GM20000 (cell line): ENCODE measurements around the gene FAM171A1.

ENCODE experiments used
- DNase-seq: peaks from one replicate; pipeline ENCODE4 v3.0.0; 2012; ENCODE audit warnings: low spot score
- TF ChIP-seq, protein P1 (sequence below): IDR thresholded peaks from 2 replicates; pipeline ENCODE4 v1.5.1; 2012; ENCODE audit warnings: mild to moderate bottlenecking, control low read depth; ENCODE audit errors: extremely low read depth, missing control alignments

Gene FAM171A1

DNA sequence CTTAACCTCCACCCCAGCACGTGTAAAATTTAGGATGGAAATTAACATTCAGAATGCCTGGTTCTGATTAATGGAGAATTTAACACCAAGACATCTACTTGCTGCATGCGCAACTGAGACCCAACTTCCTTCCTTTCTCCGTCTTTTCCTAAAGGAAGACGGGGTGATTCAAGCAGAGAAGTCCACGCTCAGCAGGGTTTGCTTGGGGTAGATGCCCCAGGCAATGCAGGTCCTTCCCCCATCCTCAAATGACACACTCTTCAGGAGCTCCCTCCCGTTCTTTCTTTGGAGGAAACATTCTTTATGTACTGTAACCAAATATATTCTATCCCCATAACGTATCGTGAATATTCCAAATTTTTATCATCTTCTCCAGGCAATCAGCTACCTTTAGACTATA lies 47.0 kb downstream of the FAM171A1 start:
- TF ChIP-seq, protein P1, sequence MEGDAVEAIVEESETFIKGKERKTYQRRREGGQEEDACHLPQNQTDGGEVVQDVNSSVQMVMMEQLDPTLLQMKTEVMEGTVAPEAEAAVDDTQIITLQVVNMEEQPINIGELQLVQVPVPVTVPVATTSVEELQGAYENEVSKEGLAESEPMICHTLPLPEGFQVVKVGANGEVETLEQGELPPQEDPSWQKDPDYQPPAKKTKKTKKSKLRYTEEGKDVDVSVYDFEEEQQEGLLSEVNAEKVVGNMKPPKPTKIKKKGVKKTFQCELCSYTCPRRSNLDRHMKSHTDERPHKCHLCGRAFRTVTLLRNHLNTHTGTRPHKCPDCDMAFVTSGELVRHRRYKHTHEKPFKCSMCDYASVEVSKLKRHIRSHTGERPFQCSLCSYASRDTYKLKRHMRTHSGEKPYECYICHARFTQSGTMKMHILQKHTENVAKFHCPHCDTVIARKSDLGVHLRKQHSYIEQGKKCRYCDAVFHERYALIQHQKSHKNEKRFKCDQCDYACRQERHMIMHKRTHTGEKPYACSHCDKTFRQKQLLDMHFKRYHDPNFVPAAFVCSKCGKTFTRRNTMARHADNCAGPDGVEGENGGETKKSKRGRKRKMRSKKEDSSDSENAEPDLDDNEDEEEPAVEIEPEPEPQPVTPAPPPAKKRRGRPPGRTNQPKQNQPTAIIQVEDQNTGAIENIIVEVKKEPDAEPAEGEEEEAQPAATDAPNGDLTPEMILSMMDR, result no peak
- no peak for DNase-seq

DNA sequence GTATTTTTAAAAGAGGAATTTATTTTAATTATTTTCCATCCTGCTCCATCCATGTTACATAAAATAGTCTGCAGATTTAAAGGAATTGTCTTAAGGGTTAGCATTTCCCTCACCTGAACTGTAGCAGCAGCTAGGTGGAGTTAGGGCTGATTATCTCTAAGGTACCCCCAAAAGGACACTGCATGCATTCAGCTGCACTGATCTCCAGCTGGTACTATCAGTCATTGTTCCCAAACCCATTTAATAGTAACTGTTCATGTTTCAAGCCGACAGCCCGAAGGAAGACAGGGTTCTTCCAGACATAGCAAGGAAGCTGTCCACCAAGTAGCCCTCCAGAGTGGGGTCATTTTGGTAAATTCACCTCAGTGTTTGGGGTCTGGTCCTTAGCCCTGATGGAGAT lies 48.7 kb downstream of the FAM171A1 start:
- no peak for DNase-seq
- TF ChIP-seq, protein P1, result no peak

DNA sequence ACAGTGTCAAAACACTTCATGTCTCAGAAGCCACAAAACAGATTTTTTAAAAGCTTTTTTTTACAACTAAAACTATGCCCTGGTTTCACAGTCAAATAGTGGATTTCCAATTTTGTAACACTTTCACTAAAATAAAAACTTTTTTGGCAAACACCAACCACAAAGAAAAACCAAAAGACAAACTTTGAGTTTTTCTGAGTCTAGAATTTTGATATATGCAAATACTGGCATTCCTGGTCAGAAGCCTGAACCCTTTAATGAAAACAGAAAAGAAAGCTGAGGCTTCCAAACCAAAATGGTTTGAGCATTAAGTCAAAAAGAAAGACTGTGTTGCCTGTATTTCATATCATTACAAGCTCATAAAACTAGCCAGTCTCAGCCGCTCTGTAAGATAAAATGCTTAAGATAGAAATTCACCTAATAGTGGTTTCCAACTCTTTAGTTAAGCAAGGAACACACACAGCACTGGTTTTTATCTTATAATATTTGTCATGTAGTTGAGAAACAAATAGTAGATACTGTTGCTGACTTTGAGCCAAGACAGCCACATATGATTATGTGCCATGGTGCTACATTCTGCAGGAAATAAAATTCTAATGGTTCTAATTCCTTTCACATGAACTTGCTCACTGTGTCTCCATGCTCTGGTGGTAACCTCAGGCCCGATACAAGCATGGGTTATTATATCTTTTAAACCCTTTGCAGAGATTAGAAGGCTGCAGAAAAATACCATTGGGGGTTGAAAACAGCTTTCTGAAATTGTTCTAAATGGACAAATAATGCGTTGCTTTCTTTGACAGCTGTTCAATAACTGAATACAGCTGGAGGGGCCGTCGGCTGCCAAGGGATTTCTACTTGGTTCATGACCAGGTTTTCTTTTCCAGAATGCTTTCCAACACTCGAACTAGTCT lies 49.4 kb downstream of the FAM171A1 start:
- TF ChIP-seq, protein P1, result no peak
- no peak for DNase-seq

DNA sequence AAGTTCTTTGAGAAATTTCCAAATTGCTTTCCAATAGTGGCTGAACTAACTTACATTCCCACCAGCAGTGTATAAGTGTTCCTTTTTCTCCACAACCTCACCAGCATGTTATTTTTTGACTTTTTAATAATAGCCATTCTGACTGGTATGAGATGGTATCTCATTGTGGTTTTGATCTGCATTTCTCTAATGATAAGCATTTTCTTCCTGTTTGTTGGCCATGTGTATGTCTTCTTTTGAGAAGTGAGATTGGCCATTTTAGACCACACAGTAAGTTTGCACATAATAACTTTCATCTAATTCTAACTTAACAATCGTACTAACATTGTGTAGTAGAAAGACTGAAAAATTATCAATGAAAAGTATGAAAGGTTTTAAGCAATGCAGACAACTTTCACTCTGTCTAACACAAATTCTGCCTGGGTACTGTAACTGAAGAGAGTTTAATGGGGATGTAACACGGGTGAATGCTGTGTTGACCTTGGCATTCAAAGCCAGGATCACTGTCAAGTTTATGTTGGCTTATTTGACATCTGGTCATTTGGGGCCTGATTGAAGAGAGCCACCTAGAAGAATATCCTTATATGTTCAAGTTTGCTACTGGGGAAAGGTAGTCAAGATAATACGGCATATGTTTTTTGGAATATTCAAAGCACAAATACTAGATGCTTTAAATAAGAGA lies 50.4 kb downstream of the FAM171A1 start:
- TF ChIP-seq, protein P1, result no peak
- DNase-seq, result no peak

DNA sequence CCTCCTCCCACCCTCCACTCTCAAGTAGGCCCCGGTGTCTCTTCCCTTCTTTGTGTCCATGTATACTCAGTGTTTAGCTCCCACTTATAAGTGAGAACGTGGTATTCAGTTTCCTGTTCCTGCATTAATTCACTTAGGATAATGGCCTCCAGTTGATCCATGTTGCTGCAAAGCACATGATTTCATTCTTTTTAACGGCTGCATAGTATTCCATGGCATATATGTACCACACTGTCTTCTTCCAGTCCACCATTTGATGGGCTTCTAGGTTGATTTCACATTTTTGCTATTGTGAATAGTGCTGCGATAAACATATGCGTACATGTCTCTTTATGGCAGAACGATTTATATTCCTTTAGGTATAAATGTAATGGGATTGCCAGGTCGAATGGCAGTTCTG lies 51.0 kb downstream of the FAM171A1 start:
- TF ChIP-seq, protein P1, result no peak
- no peak for DNase-seq

DNA sequence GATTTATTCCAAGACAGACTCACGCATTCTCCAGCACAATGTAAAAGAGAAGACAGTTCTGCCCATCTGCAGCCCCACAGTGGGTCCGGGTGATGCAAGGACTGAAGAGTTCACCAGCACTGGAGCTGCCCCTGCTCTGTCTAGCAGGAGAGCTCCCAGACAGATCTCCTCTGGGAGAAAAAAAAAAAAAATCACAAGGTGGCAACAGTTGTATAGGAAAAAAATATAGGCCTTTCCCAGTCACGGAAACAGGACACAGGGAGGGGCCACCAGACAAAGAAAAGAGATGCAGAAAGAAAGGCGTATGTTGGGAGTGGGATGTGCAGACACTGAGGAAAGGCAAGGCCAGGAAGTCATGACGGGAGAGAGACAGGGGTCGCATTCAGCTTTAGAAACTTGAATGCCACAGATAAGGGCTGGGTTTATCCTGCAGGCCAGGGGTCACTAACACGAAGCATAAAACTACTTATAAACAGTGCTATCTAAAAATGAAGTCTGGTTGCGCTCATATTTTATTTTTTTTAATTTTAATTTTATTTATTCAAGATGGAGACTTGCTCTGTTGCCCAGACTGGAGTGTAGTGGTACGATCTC lies 54.1 kb downstream of the FAM171A1 start:
- DNase-seq, result no peak
- TF ChIP-seq, protein P1, result no peak

DNA sequence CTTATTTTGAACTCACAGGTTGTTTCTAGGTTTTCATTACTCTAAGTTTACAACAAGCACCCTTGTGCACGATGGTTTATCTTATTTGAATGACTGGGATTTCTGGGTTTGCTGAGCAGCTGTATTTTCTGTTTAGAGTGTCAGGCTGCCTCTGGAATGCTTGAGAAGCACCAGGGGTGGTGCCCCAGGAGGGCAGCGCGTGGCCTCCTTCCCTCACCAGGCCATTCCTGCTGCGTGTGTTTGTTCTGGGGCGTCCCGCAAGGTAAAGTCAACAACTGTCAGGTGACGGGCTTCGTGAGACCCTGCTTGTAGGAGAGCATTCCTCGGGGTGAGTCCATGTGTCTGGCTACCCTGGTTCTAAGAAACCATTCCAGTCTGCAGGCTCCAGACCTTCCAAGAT lies 54.9 kb downstream of the FAM171A1 start:
- no peak for DNase-seq
- TF ChIP-seq, protein P1, result no peak
